ENCODE measurements around the gene HIVEP3.

HIVEP3 gene

DNA sequence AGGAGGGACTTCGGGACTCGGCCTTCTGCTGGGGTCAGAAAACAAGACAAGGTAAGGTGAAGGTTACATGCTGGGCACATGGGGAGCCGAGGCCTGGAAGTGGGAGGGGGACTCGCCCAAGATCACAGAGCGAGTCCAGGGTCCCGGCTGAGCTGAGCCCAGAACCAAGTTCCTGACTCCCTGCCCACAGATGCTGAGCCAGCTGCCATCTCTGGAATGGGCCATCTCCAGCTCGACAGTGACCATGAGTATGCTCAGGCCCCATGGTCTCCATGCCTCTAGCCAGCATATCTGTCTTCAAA is 407.5 kb downstream of the HIVEP3 start:
- DNase-seq (ENCODE audit: low read depth), result no peak
- TF ChIP-seq, protein P1, sequence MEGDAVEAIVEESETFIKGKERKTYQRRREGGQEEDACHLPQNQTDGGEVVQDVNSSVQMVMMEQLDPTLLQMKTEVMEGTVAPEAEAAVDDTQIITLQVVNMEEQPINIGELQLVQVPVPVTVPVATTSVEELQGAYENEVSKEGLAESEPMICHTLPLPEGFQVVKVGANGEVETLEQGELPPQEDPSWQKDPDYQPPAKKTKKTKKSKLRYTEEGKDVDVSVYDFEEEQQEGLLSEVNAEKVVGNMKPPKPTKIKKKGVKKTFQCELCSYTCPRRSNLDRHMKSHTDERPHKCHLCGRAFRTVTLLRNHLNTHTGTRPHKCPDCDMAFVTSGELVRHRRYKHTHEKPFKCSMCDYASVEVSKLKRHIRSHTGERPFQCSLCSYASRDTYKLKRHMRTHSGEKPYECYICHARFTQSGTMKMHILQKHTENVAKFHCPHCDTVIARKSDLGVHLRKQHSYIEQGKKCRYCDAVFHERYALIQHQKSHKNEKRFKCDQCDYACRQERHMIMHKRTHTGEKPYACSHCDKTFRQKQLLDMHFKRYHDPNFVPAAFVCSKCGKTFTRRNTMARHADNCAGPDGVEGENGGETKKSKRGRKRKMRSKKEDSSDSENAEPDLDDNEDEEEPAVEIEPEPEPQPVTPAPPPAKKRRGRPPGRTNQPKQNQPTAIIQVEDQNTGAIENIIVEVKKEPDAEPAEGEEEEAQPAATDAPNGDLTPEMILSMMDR (conservative IDR thresholded peaks at IDR 0.05; ENCODE audit: low read length), result no peak

DNA sequence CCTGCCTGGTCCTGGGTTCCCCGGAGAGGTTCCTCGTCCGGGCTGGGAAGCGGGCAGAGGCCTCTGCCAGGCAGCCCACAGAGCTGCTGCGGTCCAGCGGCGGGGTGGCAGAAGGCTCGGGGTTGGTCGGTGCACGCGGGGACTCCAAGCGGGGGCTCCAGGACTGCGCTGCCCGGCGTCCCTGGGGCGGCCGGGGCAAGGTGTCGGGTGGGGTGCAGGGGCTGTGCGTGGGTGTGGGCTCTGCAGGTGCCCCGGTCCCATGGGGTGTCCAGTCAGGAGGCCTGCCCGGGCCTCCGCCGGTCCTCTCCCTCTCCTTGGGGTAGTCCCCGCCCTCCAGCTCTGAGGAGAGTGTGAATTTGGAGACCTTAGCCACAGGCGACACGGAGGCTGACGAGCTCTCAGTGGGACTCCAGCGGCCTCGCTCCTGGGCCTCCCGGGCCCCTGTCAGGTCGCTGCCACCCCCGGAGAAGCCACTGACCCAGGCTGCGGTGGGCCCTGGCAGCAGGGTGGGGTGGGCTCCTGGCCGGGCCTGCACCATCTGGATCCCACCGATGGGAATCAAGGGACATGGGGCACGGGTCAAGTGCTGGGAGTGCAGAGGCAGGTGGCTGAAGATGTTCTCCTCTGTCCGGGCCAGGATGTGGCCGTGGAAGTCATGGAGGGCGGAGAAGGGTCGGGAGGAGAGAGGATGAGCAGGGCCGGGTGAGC is 408.0 kb downstream of the HIVEP3 start:
- no peak overlapping the region for H3K4me3 ChIP-seq (ENCODE audit: low read length)
- TF ChIP-seq, protein P1 (conservative IDR thresholded peaks at IDR 0.05; ENCODE audit: low read length), result no peak

More for the DNA sequence above, 407.5 kb downstream of the HIVEP3 start:
- H3K4me3 ChIP-seq (ENCODE audit: low read length), result no peak overlapping the region

DNA sequence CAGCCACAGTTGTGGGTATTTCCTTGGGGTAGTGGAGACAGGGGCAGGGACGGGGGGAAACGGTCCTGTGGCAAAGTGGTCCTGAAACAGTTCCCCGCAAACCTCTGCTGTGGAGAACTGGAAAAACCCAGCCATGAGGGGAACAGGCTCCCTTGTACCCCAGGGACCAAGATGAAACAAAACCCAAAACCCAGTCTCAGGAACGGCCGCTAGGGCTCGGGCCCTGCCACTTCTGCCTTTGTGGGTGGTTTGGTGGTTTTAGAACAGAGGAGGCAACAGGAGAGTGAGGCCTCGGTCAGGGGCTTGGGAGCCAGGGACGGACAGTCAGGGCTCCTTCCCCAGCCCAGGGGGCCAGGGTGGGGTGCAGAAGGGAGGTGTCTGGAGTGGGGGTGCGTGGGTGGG is 409.5 kb downstream of the HIVEP3 start:
- H3K4me3 ChIP-seq (ENCODE audit: low read length), result no peak overlapping the region
- TF ChIP-seq, protein P1 (conservative IDR thresholded peaks at IDR 0.05; ENCODE audit: low read length), result no peak
- DNase-seq (ENCODE audit: low read depth), result no peak

More for the DNA sequence above, 408.0 kb downstream of the HIVEP3 start:
- no peak for DNase-seq (ENCODE audit: low read depth)

DNA sequence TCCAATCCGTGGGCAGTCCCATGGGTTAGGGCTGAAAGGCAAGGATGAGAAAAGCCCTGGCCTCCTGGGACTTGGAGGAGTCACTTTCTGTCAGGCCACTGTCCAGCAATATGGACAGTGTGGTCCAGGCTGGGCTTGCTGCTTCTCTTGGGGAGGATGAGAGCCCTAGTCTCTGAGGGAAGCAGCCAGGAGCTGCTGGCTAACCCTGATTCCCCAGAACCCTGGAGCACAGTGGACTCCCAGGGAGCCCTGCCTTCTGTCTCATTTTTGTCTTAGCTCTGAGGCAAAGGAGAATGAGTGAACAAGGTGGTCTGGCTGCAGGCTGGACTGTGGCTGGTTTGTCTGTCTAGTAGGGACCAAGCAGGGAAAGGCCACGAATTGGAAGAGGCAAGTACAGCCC is 410.4 kb downstream of the HIVEP3 start:
- DNase-seq (ENCODE audit: low read depth), result no peak
- H3K4me3 ChIP-seq (ENCODE audit: low read length), result no peak overlapping the region
- TF ChIP-seq, protein P1 (conservative IDR thresholded peaks at IDR 0.05; ENCODE audit: low read length), result no peak

DNA sequence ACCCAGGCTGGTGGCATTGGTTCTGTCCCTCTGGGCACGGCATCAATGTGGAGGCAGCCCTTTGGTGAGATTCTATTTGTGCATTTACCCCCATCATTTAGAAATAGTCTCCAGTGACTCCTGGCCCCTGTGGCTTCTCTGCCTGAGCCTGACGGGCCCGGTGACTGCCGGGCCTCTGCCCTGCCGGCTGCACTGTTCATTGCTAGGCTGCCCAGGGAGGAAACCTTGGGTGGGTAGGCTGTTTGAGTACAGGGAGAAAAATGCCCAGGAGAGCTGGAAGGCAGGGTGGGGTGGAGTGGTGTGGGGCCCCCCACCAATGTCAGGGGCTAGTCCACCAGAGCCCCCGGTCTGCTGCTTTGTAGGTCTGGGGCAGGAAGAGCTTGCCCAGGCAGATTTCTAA is 410.9 kb downstream of the HIVEP3 start:
- DNase-seq (ENCODE audit: low read depth), result no peak
- H3K4me3 ChIP-seq (ENCODE audit: low read length), result no peak overlapping the region
- TF ChIP-seq, protein P1 (conservative IDR thresholded peaks at IDR 0.05; ENCODE audit: low read length), result no peak

DNA sequence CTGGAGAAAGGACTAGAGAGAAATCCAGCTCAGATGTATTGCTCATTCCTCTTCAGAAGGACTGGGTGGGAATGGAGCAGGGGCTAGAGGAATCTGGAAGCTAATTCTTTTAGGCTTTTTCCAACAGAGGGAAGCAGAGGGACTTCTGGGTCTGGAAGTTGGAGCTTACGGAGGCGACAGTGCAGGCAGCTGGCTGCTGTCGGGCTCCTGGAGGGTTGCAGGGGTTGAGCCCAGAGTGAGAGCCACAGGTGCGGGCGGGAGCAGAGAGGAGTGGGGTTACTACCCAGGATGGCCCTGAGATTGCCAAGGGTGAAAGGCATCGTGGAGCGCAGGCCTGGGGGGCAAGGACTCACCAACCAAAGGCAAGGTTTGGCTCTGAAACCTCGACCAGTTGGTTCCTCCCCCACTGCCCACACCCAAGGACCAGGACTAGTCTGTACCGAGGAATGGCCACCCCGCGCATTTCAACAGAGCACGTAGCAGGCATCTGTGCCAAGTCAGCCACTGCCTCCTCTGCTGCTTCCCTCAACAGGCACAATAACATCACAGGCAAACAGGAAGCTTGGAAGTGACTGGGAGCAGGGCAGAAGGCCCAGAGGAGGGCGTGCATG is 411.5 kb downstream of the HIVEP3 start:
- DNase-seq (ENCODE audit: low read depth), result no peak

More for the DNA sequence above, 411.5 kb downstream of the HIVEP3 start:
- TF ChIP-seq, protein P1 (conservative IDR thresholded peaks at IDR 0.05; ENCODE audit: low read length), result no peak
- H3K4me3 ChIP-seq (ENCODE audit: low read length), result no peak overlapping the region

Measured in AG10803 (cell line).